GM13976 (cell line): Measurements from ENCODE around the gene CCDC30.
"Not testable (repeated sequence)": the region's sequence is repeated elsewhere in the genome, so short reads cannot be mapped to it uniquely, and the experiment has no call there.

Experiments used
- DNase-seq: peaks from one replicate; pipeline ENCODE4 v3.0.0; 2012; ENCODE audit warnings: low spot score
- in situ Hi-C: fragments of 300-500 bp; cut with MboI; formaldehyde crosslinking; loops from one replicate; pipeline ENCODE4 v1.12.0; 2022; ENCODE audit warnings: low sequenced_read_pairs, mixed read lengths, inconsistent platforms; ENCODE audit not compliant: unreplicated experiment
- TF ChIP-seq, protein P1 (sequence below): IDR thresholded peaks from 2 replicates; pipeline ENCODE4 v1.5.1; 2012; ENCODE audit warnings: borderline replicate concordance, mild to moderate bottlenecking; ENCODE audit not compliant: insufficient read depth; ENCODE audit errors: extremely low read depth, missing control alignments, control extremely low read depth

Gene CCDC30

DNA sequence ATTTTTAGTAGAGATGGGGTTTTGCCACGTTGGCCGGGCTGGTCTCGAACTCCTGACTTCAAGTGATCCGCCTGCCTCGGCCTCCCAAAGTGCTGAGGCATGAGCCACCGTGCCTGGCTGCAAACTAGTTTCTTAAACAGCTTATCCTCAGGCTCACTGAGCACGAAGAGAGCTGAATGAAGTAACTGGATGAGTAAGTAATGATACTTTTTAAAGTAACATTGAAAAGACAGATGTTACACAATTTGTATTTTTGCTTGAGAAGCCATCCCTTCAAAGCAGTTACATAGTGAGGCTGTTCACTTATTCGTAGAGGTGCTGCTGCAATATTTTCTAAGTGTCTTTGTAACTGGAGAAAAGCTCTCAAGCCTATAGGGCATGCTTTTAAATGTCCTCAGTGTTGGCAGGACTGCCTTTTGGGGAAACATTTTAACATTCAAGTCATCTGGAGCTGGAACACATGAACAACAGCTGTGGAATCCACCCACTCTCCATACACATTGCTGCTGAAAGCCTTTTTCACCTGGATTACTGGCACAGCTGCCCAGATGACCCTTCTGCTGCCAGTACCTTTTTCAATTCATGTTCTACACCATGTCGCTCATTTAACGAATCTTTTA, 216.4 kb downstream of the CCDC30 start:
- TF ChIP-seq, protein P1, sequence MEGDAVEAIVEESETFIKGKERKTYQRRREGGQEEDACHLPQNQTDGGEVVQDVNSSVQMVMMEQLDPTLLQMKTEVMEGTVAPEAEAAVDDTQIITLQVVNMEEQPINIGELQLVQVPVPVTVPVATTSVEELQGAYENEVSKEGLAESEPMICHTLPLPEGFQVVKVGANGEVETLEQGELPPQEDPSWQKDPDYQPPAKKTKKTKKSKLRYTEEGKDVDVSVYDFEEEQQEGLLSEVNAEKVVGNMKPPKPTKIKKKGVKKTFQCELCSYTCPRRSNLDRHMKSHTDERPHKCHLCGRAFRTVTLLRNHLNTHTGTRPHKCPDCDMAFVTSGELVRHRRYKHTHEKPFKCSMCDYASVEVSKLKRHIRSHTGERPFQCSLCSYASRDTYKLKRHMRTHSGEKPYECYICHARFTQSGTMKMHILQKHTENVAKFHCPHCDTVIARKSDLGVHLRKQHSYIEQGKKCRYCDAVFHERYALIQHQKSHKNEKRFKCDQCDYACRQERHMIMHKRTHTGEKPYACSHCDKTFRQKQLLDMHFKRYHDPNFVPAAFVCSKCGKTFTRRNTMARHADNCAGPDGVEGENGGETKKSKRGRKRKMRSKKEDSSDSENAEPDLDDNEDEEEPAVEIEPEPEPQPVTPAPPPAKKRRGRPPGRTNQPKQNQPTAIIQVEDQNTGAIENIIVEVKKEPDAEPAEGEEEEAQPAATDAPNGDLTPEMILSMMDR, result no peak
- in situ Hi-C loops, result no loop called here
- DNase-seq, result no peak

DNA sequence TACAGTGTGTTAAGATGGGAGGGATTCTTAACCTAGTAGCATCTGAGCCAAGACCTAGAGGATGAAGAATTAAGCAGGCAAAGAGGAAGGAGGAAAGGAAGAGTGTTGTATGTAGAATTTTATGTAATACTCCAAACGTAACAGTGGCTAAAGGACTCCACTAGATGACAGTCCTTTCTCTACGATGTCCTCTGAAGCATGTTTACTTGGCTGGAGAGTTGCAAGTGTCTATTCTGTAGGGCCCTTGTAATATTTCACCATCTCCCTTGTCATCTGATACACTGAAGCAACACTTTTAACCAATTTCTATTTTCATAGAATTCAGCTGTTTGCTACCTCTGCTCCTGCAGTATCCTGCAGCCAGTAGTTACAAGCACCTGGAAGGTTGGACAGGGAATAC, 217.0 kb downstream of the CCDC30 start:
- TF ChIP-seq, protein P1, result no peak
- no peak for DNase-seq
- in situ Hi-C loops, result no loop called here

DNA sequence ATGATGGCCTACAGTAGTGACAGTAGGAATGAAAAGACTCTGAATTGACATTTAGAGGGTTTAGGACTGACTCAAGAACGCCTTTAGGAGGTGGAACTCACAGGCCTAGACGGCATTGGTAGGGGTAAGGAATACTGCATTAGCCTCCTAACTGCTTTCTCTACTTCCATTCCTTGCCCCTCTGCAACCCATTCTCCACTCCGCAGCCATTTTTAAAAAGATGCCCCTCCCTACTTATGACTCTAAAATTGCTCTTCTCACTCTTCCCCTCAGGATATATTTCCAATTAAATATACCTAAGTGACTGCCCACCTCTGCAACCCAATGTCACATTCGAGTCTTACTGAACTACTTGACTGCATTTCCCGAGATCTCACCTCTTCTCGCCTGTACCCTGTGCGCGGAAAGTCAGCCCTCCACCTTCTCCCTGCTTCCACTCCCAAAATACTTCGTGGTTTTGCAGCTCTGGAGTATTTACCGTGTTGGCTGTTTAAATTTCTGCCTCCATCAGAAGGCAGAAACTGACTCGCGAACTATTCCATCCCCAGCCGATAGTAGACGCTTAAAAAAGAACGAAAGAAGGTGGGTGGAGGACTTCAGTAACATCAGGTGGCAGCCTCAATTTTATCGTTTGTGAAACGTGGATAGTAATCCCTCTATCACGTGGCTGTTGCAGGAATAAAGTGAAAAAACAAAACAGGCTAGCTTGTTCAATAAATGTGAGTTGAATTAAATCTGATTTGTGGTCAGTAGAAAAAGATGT, 218.0 kb downstream of the CCDC30 start:
- DNase-seq, result peak; percentile 36

DNA sequence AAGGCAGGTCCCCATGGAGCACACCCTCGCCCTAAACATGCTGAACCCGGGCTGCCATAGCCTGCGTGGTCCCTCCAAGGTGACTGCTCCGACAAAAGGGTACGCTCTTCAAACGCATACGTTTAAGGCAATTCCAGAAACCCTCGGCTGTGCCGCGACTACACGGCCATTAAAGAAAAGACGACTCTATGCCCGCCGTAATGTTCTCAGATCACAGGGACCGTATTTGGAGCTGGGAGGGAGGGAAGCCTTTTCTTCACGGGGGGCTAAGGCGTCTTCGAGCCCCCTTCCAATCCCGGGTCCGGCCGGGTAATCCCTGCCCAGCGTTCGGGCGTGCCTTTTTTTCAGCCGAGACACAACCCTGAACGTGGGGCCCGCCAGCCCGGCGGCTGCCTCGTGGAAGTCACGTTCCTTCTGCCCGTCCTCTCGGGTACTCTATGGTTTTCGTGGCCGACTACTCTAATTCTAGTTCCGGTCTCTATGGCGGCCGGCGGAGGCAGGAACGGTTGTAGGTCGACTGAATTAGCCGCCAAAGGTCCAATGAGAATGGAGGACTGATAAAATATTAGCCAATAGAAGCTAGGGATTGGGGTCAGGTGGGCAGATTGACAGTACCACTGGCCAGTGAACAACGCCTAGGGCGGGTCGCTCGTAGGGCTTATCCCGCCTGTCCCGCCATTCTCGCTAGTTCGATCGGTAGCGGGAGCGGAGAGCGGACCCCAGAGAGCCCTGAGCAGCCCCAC, 218.8 kb downstream of the CCDC30 start, which contains the start of gene YBX1:
YBX1 (plus strand) TSS at position 678 of the 743 bp plus-strand sequence. CDS start 148 bp downstream, outside the sequence.
- in situ Hi-C loops, result no loop called here

More for the DNA sequence above, 218.0 kb downstream of the CCDC30 start:
- in situ Hi-C loops, result no loop called here
- TF ChIP-seq, protein P1, result no peak

DNA sequence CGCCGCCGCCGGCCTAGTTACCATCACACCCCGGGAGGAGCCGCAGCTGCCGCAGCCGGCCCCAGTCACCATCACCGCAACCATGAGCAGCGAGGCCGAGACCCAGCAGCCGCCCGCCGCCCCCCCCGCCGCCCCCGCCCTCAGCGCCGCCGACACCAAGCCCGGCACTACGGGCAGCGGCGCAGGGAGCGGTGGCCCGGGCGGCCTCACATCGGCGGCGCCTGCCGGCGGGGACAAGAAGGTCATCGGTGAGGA, 219.3 kb downstream of the CCDC30 start:
- in situ Hi-C loops, DNase-seq: not testable (repeated sequence)

More for the DNA sequence above, 218.8 kb downstream of the CCDC30 start, which contains the start of gene YBX1:
- DNase-seq, result peak; percentile 98
- TF ChIP-seq, protein P1, result no peak

DNA sequence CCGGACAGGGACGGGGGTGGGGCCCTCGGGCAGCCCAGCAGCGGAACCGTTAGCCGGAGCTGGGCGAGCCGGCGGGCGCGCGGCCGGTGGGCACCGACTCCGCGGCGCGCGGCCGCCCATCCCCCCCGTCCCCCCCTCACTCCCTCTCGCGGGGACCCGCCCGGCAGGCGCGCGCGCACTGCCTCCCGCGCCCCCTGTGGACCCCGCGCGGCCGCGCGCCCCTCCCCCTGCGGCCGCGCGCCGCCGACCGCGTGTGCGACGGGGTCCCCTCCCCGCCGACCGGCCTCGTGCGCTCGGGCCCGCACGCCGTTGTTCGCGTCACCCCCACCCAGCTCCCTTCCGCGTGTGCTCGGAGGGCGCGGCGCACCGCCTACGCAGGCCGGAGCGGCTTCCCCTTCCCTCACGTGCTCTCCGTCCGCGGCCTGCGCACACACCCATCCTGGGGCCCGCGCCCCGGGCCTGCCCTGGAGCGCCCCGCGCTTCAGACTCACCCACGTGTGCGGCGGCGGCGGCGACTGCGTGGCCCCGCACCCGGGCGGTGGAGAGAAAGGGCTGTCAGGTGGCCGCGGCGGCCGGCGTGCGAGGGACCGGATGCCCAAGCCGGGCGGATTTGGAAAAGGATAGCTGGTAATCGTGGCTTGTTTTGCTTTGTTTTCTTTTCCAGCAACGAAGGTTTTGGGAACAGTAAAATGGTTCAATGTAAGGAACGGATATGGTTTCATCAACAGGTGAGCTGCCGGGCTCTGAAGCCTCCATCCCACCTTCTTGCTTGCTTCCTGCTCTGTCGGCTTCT, 219.8 kb downstream of the CCDC30 start:
- DNase-seq, result peak; percentile 86
- in situ Hi-C loops, result no loop called here
- TF ChIP-seq, protein P1, result no peak
